HEK293 (cell line): Measurements from ENCODE around the gene MRPS24.
"Not testable (repeated sequence)": the region's sequence is repeated elsewhere in the genome, so short reads cannot be mapped to it uniquely, and the experiment has no call there.

Experiments
- CTCF ChIA-PET: fragments of 350-600 bp; formaldehyde crosslinking; extraction: SDS; loops from one replicate; lab custom pipeline; 2021; ENCODE audit warnings: antibody characterized with exemption; lab: Yijun Ruan, JAX
- POLR2A ChIA-PET: fragments of 300-600 bp; formaldehyde crosslinking; extraction: SDS; loops from one replicate; lab custom pipeline; 2020; ENCODE audit warnings: antibody characterized with exemption, inconsistent platforms; lab: Yijun Ruan, JAX
- H3K27ac ChIP-seq: fragments of 200-500 bp; sonication (Bioruptor generic); 2 replicates; pipeline ENCODE4 v1.5.1; 2014; ENCODE audit warnings: low read depth, low read length, control low read depth, inconsistent platforms; ENCODE audit errors: extremely low read depth
- H3K36me3 ChIP-seq, 2 experiments: fragments of 200-500 bp in 1 of 2; sonication (Bioruptor generic) in 1 of 2; 1 replicate in 1 of 2; 2 replicates in 1 of 2; pipeline ENCODE4 v1.5.1; 2014 to 2017; ENCODE audit warnings: inconsistent platforms in 2 of 2, low read length in 2 of 2; ENCODE audit not compliant: control insufficient read depth in 2 of 2, insufficient read depth in 1 of 2
- H3K4me1 ChIP-seq: fragments of 200-500 bp; sonication (Bioruptor generic); 2 replicates; pipeline ENCODE4 v1.5.1; 2014; ENCODE audit warnings: mild to moderate bottlenecking, low read length, inconsistent platforms; ENCODE audit not compliant: control insufficient read depth, insufficient read depth
- H3K4me3 ChIP-seq: 2 replicates; pipeline ENCODE4 v1.5.1; 2011; ENCODE audit warnings: low read depth, mild to moderate bottlenecking, control low read depth, low read length, moderate library complexity
- H3K9me3 ChIP-seq: fragments of 200-500 bp; sonication (Bioruptor generic); 2 replicates; pipeline ENCODE4 v1.5.1; 2014; ENCODE audit warnings: low read depth, low read length, inconsistent platforms; ENCODE audit not compliant: control insufficient read depth, insufficient read depth
- EGR2 ChIP-seq: fragments of 450-650 bp; formaldehyde crosslinking; IDR thresholded peaks from 2 replicates; pipeline ENCODE4 v1.5.1; 2016; ENCODE audit warnings: low read depth, missing biosample characterization, missing genetic modification characterization
- GLIS1 ChIP-seq: fragments of 450-650 bp; formaldehyde crosslinking; IDR thresholded peaks from 2 replicates; pipeline ENCODE4 v1.5.1; 2016; ENCODE audit warnings: missing biosample characterization, missing genetic modification characterization
- RBAK ChIP-seq: fragments of 450-650 bp; formaldehyde crosslinking; IDR thresholded peaks from 2 replicates; pipeline ENCODE4 v1.5.1; 2016; ENCODE audit warnings: missing biosample characterization, missing genetic modification characterization
- ZNF140 ChIP-seq: fragments of 450-650 bp; formaldehyde crosslinking; IDR thresholded peaks from 2 replicates; pipeline ENCODE4 v1.5.1; 2016; ENCODE audit warnings: missing biosample characterization, missing genetic modification characterization
- ZNF274 ChIP-seq, 2 experiments: fragments of 200-500 bp in 1 of 2; fragments of 450-650 bp in 1 of 2; sonication (Bioruptor generic) in 1 of 2; formaldehyde crosslinking in 1 of 2; IDR thresholded peaks; 2 replicates each; pipeline versions ENCODE4 v1.5.1 to v1.6.1; 2014 to 2016; ENCODE audit warnings: borderline replicate concordance in 1 of 2, inconsistent platforms in 1 of 2, low read length in 1 of 2, missing biosample characterization in 1 of 2, missing genetic modification characterization in 1 of 2
- ZNF341 ChIP-seq: fragments of 450-650 bp; formaldehyde crosslinking; IDR thresholded peaks from 2 replicates; pipeline ENCODE4; 2016; ENCODE audit warnings: low read depth, missing biosample characterization, missing genetic modification characterization
- ZNF585B ChIP-seq: fragments of 450-650 bp; formaldehyde crosslinking; IDR thresholded peaks from 2 replicates; pipeline ENCODE4 v1.5.1; 2016; ENCODE audit warnings: missing biosample characterization, missing genetic modification characterization
- ZNF654 ChIP-seq: fragments of 450-650 bp; formaldehyde crosslinking; IDR thresholded peaks from 2 replicates; pipeline ENCODE4 v1.5.1; 2016; ENCODE audit warnings: low read depth, missing biosample characterization, missing genetic modification characterization
- ZNF707 ChIP-seq: fragments of 450-650 bp; formaldehyde crosslinking; IDR thresholded peaks from 2 replicates; pipeline ENCODE4 v1.5.1; 2016; ENCODE audit warnings: missing biosample characterization, missing genetic modification characterization
- ZSCAN16 ChIP-seq: fragments of 450-650 bp; formaldehyde crosslinking; IDR thresholded peaks from 2 replicates; pipeline ENCODE4 v1.5.1; 2016; ENCODE audit warnings: missing biosample characterization, missing genetic modification characterization
- TF ChIP-seq, protein P1 (sequence below): fragments of 450-650 bp; formaldehyde crosslinking; optimal IDR thresholded peaks from 2 replicates; pipeline ENCODE3; 2016; ENCODE audit warnings: missing biosample characterization, mild to moderate bottlenecking, missing genetic modification characterization
- TF ChIP-seq, protein P2 (sequence below): fragments of 450-650 bp; formaldehyde crosslinking; IDR thresholded peaks from 2 replicates; pipeline ENCODE4 v1.5.1; 2016; ENCODE audit warnings: missing biosample characterization, missing genetic modification characterization

MRPS24 gene

DNA sequence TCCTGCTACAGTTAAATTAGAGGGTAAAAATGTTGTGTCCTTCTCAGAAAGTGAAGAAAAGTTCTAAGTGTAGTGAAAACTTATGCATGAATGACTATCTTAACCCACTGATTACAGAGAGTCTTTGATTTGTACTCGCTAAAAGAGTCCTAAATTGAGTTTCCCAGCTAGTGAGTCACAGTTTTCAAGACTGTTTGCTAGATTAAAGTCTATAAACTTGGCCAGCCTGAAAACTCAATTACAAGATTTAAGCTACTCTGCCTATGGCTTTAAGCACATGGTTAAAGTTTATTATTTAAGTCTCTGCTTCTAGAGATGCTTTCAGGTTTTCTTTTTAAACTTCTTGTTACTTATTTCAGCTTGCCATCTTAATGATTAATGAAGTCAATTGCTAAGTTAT is 44.4 kb downstream of the MRPS24 start:
- POLR2A ChIA-PET, result interaction anchor here (1.0 kb wide), 1 partner anchor 67 kb away, joined by 4 read pairs; the partner anchor contains the start of gene BLVRA
- Histone ChIP-seq H3K36me3 (no peaks in the 10 kb centered on the region), H3K9me3 (no peaks in the 10 kb centered on the region), H3K4me3 (no peak overlapping the region), H3K27ac (peak overlapping the region; percentile 1; the same call in 1 of the 2 replicates), H3K4me1 (peaks cover 8% of the 10 kb centered on the region)
- CTCF ChIA-PET, result interaction anchor here (0.6 to 2.6 kb wide), 3 partner anchors 13 to 262 kb away, joined by 4 to 10 read pairs (median 8); partner anchors contain the start of gene STK17A
- TF ChIP-seq ZNF707 (tag by site-specific recombination), result no peak
- TF ChIP-seq, protein P1, sequence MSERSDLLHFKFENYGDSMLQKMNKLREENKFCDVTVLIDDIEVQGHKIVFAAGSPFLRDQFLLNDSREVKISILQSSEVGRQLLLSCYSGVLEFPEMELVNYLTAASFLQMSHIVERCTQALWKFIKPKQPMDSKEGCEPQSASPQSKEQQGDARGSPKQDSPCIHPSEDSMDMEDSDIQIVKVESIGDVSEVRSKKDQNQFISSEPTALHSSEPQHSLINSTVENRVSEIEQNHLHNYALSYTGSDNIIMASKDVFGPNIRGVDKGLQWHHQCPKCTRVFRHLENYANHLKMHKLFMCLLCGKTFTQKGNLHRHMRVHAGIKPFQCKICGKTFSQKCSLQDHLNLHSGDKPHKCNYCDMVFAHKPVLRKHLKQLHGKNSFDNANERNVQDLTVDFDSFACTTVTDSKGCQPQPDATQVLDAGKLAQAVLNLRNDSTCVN (tag by site-specific recombination), result no peak

DNA sequence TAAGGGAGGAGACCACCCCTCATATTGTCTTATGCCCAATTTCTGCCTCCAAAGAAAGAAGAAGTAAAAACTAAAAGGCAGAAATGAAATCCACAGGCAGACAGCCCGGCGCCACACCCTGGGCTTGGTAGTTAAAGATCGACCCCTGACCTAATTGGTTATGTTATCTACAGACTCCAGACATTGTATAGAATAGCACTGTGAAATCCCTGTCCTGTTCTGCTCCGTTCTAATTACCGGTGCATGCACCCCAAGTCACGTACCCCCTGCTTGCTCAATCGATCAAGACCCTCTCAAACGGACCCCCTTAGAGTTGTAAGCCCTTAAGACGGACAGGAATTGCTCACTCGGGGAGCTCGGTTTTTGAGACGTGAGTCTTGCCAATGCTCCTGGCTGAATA is 44.8 kb downstream of the MRPS24 start:
- peak overlapping the region; percentile 1; the same call in 1 of the 2 replicates for H3K27ac ChIP-seq
- H3K4me1 ChIP-seq, POLR2A ChIA-PET, H3K4me3 ChIP-seq, H3K36me3 ChIP-seq, H3K9me3 ChIP-seq: not testable (repeated sequence)
- CTCF ChIA-PET, result interaction anchor here (0.6 to 2.6 kb wide), 4 partner anchors 13 to 262 kb away, joined by 3 to 10 read pairs (median 6); partner anchors contain the start of gene STK17A

DNA sequence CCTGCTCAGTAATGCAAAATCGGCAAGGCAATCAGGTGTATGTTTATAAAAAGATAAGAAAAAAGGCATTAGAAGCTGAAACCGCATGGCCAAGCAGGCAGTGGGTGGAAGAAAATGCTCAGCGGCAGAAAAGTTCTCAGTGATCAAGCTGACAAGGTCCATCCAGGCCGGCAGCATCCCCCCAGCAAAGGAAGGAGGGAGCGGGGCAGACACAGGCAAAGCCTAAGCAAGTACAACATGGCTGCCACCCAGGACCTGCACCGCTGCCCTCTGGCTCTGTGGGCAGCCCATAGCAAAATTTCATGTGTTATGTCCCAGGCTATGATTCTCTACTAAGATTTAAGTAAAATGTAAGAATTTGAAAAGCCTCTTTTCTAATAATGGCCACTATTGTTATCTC is 45.4 kb downstream of the MRPS24 start:
- no peak for TF ChIP-seq ZNF654 (tag by site-specific recombination)
- TF ChIP-seq ZNF274 (IDR thresholded peaks at IDR 0.05; ENCODE audit: low read length), result no peak
- no peak for TF ChIP-seq ZNF274 (tag by site-specific recombination; IDR thresholded peaks at IDR 0.05; ENCODE audit: borderline replicate concordance)
- TF ChIP-seq RBAK (tag by site-specific recombination), result no peak
- TF ChIP-seq GLIS1, result peak; percentile 30; the same call in 1 of the 2 replicates
- no peak for TF ChIP-seq ZNF140 (tag by site-specific recombination)
- TF ChIP-seq ZSCAN16 (tag by site-specific recombination), result no peak
- TF ChIP-seq EGR2 (tag by site-specific recombination), result no peak
- peak; percentile 40; the same call in 1 of the 2 replicates for TF ChIP-seq ZNF341 (tag by site-specific recombination)
- TF ChIP-seq, protein P2, sequence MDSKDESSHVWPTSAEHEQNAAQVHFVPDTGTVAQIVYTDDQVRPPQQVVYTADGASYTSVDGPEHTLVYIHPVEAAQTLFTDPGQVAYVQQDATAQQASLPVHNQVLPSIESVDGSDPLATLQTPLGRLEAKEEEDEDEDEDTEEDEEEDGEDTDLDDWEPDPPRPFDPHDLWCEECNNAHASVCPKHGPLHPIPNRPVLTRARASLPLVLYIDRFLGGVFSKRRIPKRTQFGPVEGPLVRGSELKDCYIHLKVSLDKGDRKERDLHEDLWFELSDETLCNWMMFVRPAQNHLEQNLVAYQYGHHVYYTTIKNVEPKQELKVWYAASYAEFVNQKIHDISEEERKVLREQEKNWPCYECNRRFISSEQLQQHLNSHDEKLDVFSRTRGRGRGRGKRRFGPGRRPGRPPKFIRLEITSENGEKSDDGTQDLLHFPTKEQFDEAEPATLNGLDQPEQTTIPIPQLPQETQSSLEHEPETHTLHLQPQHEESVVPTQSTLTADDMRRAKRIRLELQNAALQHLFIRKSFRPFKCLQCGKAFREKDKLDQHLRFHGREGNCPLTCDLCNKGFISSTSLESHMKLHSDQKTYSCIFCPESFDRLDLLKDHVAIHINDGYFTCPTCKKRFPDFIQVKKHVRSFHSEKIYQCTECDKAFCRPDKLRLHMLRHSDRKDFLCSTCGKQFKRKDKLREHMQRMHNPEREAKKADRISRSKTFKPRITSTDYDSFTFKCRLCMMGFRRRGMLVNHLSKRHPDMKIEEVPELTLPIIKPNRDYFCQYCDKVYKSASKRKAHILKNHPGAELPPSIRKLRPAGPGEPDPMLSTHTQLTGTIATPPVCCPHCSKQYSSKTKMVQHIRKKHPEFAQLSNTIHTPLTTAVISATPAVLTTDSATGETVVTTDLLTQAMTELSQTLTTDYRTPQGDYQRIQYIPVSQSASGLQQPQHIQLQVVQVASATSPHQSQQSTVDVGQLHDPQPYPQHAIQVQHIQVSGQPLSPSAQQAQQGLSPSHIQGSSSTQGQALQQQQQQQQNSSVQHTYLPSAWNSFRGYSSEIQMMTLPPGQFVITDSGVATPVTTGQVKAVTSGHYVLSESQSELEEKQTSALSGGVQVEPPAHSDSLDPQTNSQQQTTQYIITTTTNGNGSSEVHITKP (tag by site-specific recombination), result no peak
- H3K4me3 ChIP-seq, result no peak overlapping the region
- no peak overlapping the region for H3K27ac ChIP-seq
- H3K36me3 ChIP-seq, result no peaks in the 10 kb centered on the region
- no peaks in the 10 kb centered on the region for H3K9me3 ChIP-seq
- ChIA-PET POLR2A (interaction anchor here (0.6 kb wide), 1 partner anchor 60 kb away, joined by 3 read pairs; no protein-coding TSS in a partner anchor), CTCF (interaction anchor here (1.1 to 2.6 kb wide), 2 partner anchors 14 to 15 kb away, joined by 3 to 10 read pairs; no protein-coding TSS in a partner anchor)
- peaks cover 8% of the 10 kb centered on the region for H3K4me1 ChIP-seq

DNA sequence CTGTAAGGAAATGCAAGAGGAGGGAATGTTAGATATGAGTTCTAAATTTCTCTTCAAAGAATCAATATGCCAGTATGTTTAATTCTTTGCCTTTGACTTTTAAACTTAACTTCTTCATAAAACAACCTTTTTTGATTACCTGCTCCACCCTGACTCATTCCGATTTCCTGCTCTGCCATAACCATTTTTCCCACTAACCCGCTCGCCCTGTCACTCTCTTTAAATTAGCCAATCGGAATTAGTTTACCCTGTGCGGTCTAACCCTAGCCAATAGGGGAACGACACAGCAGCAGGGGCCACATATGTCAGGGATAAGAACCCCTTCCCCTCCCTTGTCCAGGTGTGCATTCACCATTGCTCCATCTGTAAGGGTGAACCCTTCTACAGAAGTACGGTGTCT is 45.9 kb downstream of the MRPS24 start:
- H3K4me1 ChIP-seq, H3K4me3 ChIP-seq, POLR2A ChIA-PET, H3K27ac ChIP-seq, H3K9me3 ChIP-seq, H3K36me3 ChIP-seq: not testable (repeated sequence)
- peak; percentile 47 for TF ChIP-seq ZNF585B (tag by site-specific recombination)
- CTCF ChIA-PET, result interaction anchor here (1.2 to 2.6 kb wide), 2 partner anchors 12 to 14 kb away, joined by 3 to 10 read pairs; no protein-coding TSS in a partner anchor
